NCI-H2171 (cell line): Measurements from ENCODE around the gene LTBP2.

Experiments
- DNase-seq: peaks from one replicate; lab custom pipeline; 2025; lab: John Stamatoyannopoulos, UW

LTBP2 gene

GRCh38 chr14:74612350-74613021, 449 bp upstream of the LTBP2 start:
- peak; percentile 83 for DNase-seq

- DNase-seq = no peak
These were observed 979 bp downstream of the LTBP2 start for GRCh38 chr14:74610866-74611649.

- DNase-seq = no peak
These were observed 1.7 kb downstream of the LTBP2 start for GRCh38 chr14:74610199-74610865.

GRCh38 chr14:74609721-74610120, 2.3 kb downstream of the LTBP2 start:
- no peak for DNase-seq

- peak; percentile 84 for DNase-seq
These were observed 3.0 kb downstream of the LTBP2 start for GRCh38 chr14:74608959-74609611.

GRCh38 chr14:74606727-74607126, 5.3 kb downstream of the LTBP2 start:
- no peak for DNase-seq

- no peak for DNase-seq
These were observed 6.4 kb downstream of the LTBP2 start for GRCh38 chr14:74605531-74606223.

- no peak for DNase-seq
These were observed 7.1 kb downstream of the LTBP2 start for GRCh38 chr14:74604911-74605310.

- no peak for DNase-seq
These were observed 7.9 kb downstream of the LTBP2 start for GRCh38 chr14:74604157-74604556.

GRCh38 chr14:74601982-74602381, 10.1 kb downstream of the LTBP2 start:
- no peak for DNase-seq

- no peak for DNase-seq
These were observed 12.1 kb downstream of the LTBP2 start for GRCh38 chr14:74599946-74600345.

- DNase-seq = no peak
These were observed 12.7 kb downstream of the LTBP2 start for GRCh38 chr14:74599321-74599761.

- no peak for DNase-seq
These were observed 15.1 kb downstream of the LTBP2 start for GRCh38 chr14:74596741-74597450.

- DNase-seq = no peak
These were observed 16.9 kb downstream of the LTBP2 start for GRCh38 chr14:74595006-74595735.

GRCh38 chr14:74594606-74595005, 17.4 kb downstream of the LTBP2 start:
- DNase-seq = no peak

GRCh38 chr14:74594029-74594428, 18.0 kb downstream of the LTBP2 start:
- no peak for DNase-seq

GRCh38 chr14:74593241-74593953, 18.6 kb downstream of the LTBP2 start:
- DNase-seq = no peak

- no peak for DNase-seq
These were observed 19.4 kb downstream of the LTBP2 start for GRCh38 chr14:74592476-74593201.

GRCh38 chr14:74591899-74592298, 20.1 kb downstream of the LTBP2 start:
- no peak for DNase-seq
